Fibroblast of skin of left quadriceps (primary cell): ENCODE measurements around the gene ANKRD53.
"Not testable (repeated sequence)": the region's sequence is repeated elsewhere in the genome, so short reads cannot be mapped to it uniquely, and the experiment has no call there.

ENCODE experiments used
- DNase-seq, 2 experiments: peaks; one replicate each; pipeline ENCODE4 v3.0.0-alpha.2; 2013; ENCODE audit warnings: low read depth in 2 of 2

ANKRD53 gene

DNA sequence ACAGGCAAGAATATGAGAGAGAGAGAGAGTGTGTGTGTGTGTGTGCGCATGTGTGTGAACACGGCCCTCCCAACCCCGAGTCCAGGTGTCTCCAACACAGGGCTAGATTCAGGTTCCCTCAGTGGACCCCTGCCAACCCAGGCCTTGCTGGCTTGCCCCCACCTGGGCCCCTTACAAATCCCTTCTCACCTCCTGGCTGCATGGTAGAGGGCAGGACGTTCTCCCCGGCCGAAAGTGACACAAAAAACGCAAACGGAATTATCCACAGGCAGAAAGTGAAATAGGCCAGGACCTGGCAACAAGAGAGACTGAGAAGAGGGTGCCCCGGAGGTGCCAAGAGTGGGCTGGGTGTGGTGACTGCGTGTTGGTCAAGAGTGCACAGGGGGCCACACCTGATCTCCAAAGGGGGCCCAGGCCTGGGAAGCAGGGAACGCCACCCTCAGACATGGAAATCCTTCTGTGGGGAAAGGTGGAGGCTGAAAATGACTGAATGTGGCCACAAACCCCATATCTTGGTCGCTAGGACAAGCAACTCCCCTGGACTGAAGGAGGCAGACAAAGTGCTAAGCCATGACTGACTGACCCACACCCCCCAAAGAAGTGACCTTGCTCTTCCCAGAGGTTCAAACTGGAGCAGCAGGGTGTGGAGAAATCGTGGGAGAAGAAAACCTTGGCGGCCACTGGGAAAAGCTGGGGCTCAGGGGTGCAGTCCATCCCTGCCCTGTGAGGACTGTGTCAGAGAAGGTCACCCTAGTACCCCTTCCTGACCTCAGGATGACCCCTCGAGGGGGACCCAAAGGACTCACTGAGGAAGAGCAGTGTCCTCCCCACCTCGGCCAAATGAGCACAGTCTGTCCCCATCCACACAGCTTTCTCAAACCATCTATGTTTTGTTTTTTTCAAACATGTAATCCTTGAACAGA, 10.6 kb downstream of the ANKRD53 start:
- no peak for DNase-seq

DNA sequence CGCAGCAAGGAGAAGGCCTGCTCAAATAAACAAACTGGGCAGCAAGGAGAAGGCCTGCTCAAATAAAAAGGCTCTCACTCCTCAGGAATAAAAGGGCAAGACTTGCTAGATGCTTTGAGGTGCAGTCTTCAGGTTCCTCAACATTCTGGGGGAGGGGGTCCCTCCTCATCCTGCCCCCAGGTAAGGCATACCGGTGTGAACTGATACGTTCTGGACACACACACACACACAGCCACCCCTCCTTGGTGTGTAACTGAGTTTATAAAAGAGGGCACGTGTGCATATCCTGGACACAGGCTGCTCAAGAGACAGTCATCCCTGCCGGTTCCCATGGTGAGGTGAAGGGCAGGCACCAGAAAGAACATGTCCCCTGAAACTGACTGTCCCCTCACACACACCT, 11.8 kb downstream of the ANKRD53 start:
- no peak for DNase-seq

DNA sequence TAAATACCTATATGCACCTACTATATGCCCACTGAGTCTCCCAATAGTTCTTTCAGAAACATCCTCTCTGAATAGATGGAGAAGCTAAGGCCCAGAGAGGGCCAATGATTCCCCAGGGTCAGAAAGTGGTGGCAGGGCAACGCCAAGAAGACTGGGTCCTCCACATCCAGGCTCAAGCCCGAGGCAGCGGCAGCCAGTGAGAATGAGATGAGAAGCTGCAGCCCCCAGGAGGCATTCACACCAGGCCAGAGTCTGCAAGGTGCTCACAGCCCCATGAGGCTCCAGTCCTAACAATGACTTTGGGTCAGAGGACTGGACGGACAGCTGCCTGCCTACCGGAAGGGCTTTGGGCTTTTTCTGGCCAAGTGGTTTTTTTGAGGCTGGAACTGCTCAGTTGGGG, 12.7 kb downstream of the ANKRD53 start:
- DNase-seq, result no peak

DNA sequence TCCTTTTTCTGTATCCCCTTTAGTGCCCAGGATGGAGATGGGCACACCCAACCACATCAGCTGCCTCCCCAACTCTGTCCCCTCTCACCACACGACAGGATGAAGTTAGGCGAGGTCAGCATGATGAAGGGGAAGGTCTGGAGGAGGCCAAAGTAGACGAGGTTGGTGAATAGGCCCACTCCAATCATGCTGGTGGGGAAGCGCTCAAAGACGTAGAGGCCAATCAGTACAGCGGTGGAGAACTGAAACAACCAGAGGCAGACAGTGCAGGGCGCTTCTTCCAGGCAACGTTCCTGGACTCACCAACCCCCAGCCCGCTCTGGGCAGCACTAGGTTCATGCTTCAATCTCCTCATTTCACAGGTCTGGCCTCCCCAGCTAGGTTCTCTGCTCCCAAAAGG, 13.3 kb downstream of the ANKRD53 start:
- no peak for DNase-seq

DNA sequence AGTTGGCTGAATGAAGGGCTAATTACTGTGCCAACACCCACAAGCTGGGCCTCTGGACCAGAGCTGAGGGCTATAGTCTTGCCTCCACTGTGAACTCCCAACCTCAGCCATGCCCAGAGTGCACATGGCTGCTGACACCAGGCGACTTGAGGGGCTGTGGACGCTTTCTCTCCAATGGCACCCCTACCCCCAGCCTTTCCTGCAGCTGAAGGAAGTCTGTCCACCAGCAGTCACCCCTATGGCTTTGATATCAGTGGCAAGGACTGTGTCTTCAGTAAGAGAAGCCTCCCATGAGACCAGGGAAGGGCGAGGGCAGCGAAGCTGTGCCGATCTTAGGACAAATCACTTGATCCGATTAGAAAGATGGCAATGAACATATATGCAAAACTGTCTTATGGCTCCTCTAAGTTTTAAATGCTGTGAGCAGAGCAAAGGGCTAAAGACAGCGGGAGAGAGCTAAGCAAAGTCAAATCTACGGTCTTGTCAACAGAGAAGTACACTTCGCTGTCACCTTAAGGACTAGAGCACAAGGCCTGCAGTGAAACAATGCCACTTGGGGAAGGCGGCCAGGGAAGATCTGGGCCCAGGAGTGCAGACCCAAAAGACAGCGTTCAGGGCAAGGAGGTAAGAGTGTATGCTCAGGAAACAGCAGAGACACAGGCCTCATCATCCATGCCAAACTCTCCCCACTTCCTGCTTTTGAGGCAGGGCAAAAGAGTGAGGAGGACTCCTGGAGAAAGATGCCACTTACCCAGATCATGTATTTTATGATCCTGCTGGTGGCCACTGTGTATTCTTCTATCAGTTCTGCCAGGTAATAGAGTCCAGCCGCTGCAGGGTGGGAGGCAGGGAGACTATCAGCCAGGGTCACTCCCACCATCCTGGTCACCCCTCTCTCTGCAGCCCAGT, 14.8 kb downstream of the ANKRD53 start:
- DNase-seq, result no peak

DNA sequence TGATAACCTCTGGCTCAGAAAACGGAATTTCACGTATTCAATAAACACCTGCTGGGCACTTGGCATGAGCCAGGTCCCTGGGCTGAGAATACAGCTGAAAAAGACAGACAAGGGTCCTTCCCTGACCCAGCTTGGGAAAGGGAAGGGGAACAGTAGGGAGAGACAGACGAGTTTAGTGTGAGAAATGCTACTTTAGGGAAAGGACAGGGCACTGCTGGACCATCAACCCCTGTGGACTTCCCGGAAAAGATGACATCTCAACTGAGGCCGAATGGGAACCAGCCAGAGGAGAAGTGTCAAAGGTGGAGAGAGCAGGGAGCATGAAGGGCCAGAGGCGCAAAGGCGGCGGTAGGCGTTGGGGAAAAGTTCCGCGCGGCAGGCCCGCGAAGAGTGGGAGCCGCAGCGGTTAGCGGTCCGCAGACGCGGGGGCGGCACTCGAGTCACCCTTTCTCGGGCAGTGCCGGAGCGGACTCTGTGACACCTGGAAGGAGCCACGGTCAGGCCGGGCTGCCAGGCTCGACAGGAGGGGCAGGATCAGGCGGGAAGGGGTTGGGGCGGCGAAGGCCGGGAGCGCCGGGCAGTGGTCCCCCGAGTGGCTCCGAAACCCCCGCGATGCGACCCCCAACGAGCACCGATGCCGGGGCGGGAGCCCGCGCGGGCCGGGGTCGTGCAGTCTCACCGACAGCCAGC, 15.7 kb downstream of the ANKRD53 start:
- DNase-seq, result no peak

DNA sequence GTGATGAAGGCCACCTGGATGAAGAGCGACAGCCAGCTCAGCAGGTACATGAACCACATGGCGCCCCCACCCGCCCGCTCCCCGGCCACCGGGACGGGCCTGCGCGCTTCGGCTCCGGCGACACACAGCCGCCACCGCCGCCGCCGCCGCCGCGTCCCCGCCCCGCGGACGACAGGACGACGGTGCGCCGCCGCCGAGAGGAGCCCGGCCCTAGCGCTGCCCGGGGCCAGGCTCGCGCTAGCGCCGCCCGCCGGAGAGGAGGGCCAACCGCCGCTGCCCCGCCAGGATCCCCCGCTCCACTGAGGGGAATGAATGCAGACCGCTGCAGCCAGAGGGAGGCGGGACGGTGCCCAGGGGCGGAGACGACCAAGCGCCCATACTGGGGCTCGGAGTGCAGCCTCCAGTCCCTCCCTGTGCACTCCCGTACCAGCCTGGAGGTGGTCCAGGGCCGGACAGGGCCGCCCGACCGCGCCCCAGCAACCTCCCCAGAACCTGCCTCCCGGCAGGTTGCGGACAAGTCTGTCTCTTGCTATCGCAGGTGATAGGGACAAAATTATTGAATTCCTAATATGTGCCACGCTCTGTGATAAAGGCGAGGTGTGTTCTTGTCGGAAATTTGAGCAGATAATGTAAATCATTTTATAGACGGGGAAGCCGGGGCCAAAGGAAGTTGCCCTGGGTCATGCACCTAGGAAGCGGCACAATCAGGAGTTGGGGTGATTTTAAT, 16.4 kb downstream of the ANKRD53 start, which contains the start of gene TEX261:
TEX261 (minus strand) TSS at position 175 of the 727 bp plus-strand sequence; CDS start at position 59, 116 bp downstream.
- DNase-seq, result peak; percentile 54 to 59

DNA sequence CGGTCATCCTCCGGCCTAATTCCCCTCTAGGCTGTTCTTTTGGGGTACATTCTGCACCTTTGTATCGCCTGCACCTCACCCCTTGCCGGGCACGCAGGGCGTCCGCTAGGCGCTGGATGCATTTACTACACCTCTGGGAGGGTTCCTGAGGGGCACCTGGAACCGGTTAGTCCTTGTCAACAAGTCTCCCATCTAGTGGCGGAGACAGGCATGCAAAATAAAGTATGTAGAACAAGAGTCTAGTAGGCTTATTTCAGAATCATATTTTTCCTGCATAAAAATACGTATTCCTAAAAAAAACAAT, 16.9 kb downstream of the ANKRD53 start:
- DNase-seq, result no peak

DNA sequence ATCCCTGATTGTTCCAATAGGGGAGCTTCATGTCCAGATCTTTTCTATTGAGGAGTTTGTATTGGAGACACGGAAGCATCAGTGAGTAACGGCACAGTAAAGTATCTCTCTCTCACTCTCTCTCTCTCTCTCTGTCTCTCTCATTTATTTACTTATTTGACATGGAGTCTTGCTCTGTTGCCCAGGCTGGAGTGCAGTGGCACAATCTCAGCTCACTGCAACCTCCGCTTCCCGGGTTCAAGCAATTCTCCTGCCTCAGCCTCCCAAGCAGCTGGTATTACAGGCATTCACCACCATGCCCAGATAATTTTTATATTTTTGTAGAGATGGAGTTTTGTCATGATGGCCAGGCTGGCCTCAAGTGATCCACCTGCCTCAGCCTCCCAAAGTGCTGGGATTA, 20.5 kb downstream of the ANKRD53 start:
- DNase-seq, result not testable (repeated sequence)

DNA sequence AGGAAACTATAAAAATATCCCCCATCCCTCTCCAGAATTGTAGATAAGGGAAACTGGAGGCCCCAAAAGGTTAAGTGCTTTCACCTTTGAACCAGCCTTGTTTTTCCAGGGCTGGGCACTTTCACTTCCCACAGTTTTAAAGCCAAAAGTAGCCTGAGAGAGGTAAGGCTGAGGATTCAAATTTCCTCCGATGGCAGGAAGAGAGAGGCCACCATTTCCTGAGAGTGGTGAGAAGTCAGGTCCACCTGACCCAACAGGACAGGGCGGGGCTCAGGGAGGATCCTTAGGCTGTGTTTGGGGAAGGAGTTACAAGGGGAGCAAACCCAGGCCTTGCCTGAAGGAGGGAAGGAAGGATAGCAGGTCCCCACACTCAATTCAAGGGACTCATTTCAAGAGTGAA, 20.9 kb downstream of the ANKRD53 start:
- no peak for DNase-seq

DNA sequence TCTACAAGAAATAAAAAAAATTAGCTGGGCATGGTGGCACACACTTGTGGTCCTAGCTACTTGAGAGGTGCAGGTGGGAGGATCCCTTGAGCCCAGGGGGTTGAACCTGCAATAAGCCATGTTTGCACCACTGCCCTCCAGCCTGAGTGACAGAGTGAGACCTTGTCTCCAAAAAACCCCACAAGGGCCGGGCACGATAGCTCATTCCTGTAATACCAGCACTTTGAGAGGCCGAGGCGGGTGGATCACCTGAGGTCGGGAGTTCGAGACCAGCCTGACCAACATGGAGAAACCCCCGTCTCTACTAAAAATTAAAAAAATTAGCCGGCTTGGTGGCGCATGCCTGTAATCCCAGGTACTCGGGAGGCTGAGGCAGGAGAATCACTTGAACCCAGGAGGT, 21.5 kb downstream of the ANKRD53 start:
- not testable (repeated sequence) for DNase-seq

DNA sequence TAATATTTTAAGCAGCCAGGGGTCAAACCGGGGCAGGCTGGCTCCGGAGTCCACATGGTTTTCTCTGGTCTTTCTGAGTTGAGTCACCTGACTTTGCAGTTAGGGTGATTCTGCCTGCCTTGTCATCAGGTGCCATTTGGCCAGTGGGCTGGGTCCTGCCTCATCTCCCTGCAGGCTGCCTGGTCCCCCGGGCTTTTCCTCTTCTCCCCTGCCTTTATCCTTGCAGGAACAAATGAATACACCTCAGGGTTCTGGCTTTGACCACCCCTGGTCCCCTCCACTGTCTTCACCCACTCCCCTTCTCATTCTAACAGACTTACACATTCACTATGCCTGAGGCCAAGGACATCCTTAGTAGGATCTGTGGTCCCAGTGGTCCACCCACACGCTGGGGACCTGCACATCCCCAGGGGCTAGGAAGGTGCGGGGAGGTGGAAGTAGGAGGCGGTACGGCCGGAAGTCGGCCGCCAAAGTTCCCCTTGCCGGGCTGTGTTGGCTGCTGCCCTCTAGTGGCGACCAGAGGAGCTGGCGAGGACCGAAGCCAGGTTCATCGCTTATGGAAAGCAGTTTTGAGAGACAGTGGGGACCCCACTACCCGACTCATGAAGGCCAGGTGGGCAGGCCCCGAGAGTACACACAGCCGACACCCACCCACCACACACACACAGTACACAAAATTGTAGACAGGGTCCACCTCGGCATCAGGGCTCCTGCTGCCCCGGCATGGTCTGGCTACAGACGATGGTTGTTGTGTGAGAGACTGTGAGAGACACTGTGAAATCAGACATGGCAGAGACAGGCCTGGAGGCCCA, 22.6 kb downstream of the ANKRD53 start:
- peak in 1 of 2 experiments; percentile 34 for DNase-seq

DNA sequence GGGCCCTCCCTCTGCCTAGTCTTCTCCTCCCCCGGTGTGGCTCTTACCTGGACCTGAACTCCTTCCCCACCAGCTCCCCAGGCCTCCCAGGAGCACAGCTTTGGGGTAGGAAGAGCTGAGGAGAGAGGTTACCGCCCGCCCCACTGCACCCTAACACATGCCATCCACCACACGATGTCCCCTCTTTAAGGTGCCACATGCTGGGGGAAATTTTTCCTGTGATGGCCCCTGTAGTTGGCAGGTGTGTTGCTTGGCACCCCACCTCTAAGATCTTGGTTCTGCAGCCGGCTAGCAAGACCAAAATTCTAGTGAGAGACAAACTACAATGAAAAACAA, 23.1 kb downstream of the ANKRD53 start:
- no peak for DNase-seq

DNA sequence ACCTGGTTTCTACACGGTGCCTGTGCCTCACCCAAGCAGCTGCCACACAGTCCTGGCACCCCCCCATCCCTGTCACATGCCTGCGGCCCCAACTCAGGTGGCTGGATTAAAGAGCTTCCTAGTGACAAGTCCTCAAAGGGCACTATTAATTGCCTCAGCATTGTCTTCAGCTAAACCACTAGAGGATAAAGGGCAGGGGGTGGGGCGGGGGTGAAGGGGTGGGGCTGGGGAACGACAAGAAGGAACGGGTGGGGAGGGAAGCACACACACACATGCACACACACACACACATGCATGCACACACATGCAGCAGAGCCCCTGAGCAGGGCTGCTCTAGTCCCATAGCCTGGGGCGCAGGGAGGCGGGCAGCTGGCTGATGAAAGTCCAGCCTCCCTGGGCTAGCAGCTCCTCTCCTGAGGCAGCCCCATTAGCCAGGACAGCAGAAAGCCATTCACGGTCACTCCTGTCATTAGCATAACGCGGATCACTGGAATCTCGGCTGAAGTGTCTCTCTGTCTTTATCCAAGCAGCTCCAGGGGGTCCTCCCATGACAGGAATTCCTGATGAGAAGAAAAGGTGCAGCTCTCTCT, 23.6 kb downstream of the ANKRD53 start:
- no peak for DNase-seq

DNA sequence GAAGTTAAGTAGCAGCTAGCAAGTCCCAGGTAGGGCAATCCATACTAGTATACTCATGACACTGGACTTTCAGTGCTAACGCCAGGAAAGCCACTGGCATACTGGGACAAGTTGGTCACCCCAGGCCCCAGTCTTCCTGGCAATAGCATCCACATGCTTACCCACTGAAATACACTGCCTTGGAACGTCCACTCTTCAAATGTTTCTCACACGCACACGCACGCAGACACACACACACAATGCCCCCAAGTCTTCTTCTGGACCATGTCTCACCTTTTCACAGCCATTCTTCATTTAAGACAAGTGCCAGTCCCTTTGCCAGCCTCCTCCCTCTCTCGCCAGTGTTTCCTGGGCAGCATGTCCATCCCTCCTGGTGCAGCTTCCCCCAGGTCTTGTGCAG, 25.0 kb downstream of the ANKRD53 start:
- no peak for DNase-seq

DNA sequence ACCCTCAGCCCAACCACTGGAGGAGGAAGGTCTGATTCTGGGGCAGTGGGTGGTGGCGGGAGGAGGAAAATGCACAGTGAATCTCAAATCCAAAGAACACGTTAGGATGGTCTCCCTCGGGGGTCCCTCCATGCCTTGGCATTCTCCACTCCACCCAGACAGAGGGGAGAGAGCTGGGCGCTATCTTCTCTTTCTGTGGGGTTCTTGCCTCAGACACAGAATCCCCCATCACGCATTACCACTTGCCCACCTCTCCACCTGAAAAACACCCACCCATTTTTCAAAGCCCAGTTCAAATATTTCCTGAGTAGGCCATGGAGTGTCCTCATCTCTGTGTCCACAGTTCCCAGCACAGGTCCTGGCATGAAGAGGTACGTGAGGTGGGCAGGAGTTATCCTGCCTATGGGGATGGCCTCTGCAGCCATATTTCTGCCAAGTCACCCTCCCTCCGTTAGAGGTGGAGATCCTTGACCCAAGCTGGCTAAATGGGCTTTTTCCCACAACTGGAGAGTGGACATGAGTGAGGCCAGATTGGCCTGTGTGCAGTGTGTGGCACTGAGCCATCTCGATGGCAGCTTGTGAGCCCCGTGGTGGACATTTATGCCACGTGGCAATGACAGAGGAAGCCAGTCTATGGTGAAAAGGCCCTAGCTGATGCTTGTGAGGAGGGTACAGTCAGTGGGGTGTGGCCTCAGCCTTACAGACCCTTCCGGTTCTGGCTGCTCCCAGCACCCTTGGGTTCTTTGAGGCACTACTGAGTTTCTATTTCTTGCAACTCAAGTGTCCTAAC, 25.7 kb downstream of the ANKRD53 start:
- no peak for DNase-seq

DNA sequence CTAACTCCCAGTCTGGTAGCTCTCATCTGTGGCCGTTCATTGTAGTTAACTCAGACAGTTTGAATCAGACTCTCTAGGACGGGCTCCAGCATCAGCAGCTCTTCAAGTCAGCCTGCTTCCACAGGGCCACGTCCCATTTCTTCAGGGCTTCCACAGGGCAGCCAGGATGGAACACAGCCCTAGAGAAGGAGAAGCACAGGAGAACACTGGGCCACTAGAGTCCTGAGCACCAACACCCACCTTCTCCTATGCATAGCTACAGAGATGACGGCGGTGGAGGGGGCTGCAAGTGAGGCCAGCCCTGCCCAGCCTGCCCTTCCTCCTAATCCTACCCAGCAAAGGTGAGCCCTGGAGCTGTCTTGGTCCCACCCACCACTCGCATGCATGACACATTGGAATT, 26.4 kb downstream of the ANKRD53 start:
- no peak for DNase-seq

DNA sequence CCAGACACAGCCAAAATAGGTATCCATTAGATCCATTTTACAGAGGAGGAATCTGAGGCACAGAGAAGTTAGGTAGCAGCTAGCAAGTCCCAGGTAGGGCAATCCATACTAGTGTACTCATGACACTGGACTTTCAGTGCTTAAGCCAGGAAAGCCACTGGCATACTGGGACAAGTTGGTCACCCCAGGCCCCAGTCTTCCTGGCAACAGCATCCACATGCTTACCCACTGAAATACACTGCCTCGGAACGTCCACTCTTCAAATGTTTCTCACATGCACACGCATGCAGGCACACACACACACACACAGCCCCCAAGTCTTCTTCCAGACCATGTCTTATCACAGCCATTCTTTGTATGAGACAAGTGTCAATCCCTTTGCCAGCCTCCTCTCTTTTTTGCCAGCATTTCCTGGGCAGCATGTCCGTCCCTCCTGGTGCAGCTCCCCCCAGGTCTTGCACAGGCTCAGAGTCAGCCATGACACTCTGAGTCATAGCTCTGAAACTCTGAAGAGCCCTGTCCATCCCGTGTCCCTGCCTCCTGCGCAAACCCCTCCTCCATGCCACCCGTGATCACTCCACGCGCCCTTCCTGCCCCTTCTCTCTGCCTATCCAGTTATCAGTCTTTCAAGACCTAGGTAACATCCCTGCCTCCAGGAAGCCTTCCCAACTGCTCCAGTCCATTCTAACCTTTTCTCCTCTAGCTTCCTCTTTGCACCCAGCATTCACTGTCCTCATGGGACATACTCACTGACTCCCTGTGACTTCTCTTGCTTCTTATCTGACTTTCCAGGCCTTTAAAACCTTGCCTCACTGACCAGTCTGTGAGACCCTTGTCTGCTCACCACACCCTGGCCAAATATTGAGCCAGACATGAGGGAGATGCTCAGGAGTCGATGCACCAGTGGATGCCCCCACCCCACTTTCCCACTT, 27.1 kb downstream of the ANKRD53 start:
- no peak for DNase-seq
